ENCODE results near the gene SELENOI.
"Not testable (repeated sequence)": the region's sequence is repeated elsewhere in the genome, so short reads cannot be mapped to it uniquely, and the experiment has no call there.

Gene SELENOI

GRCh38 chr2:26345545-26346453 lies at the start of gene SELENOI:
Gene SELENOI (plus strand): TSS chr2:26346143. CDS start chr2:26346233, 90 bp downstream.
- DNase-seq (ENCODE audit: low spot score): peak; percentile 100

- DNase-seq (ENCODE audit: low spot score): no peak
Measured at GRCh38 chr2:26297061-26297460, 48.9 kb upstream of the SELENOI start.

DNA sequence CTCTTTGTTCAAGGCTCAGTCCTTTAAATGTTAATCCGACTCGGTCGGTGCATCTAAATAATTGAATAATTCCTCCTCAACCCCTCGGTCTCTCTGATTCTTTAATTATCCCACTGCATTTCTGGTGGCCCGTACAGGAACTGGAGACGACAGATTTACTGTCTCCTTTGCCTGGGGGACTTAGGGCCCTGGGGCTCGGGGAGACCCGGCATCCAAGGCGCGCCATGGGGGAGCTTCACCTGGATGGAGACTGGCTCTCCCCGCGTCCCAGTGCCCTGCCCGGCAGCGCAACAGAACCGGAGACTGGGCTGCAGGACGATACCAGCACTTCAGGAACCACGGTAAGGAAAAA lies 47.7 kb upstream of the SELENOI start:
- DNase-seq (ENCODE audit: low spot score): no peak

GRCh38 chr2:26298638-26299393 lies 47.1 kb upstream of the SELENOI start:
- peak; percentile 69 for DNase-seq (ENCODE audit: low spot score)

- DNase-seq (ENCODE audit: low spot score): peak; percentile 27
Measured at GRCh38 chr2:26299471-26300101, 46.4 kb upstream of the SELENOI start.

- DNase-seq (ENCODE audit: low spot score): peak; percentile 19
Measured at GRCh38 chr2:26300234-26300925, 45.6 kb upstream of the SELENOI start.

GRCh38 chr2:26302846-26303245 lies 43.1 kb upstream of the SELENOI start:
- DNase-seq (ENCODE audit: low spot score): no peak

DNA sequence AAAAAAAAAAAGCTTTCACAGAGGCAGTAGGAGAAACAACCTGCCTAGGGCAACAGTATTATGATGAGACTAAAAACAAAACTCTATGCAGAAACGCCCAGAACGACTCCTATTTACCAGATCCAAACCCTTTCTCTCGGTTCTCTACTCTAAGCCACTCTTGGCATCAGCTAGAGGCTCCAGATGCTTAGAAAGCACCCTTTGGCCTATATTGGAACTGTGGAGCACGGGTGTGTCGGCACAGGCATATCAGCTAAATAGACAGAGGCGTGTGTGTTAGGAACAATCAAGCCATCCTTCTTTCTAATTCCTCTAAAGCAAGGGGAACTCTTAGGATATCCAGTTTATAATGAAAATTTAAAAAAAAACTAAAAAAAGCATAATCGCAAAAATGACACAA lies 40.8 kb upstream of the SELENOI start:
- DNase-seq (ENCODE audit: low spot score): not testable (repeated sequence)

GRCh38 chr2:26305540-26305939 lies 40.4 kb upstream of the SELENOI start:
- no peak for DNase-seq (ENCODE audit: low spot score)

DNA sequence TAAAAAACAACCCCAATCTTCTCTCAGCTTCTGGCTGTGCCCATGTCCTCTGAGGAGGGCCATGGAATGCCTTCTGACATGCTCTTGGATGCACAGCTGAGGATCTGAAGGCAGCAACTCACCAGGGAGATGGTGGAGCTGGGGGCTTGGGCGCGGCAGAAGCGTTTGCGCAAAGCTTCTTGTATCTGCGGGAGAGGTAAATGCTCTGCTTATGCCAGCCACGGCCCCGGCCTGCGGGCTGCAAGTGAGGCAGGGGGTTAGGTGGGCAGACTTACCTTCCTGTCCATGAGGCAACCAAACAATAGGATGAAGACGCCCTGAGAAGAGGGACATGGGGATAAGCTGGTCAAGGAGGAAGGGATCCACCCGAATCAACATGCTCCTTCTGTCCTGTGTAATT lies 36.0 kb upstream of the SELENOI start:
- DNase-seq (ENCODE audit: low spot score): no peak

DNA sequence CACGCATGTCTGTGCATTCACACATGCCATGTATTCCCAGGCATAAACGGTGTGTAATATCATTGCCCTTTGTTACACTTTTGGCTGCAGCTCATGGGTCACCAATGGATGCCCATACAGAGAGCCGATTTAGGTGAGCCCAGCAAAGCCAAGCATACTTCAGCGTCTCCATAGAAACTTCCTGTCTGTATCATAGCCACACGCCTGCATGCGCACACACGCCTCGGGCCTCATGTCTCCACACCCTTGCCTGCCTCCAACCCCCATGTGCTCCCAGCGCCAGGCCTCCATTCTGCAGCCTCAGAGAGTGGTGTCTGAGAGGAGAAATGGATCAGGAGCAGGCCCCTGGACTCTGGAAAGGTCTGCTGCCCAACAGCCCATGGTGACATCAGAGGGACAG lies 33.5 kb upstream of the SELENOI start:
- no peak for DNase-seq (ENCODE audit: low spot score)

DNA sequence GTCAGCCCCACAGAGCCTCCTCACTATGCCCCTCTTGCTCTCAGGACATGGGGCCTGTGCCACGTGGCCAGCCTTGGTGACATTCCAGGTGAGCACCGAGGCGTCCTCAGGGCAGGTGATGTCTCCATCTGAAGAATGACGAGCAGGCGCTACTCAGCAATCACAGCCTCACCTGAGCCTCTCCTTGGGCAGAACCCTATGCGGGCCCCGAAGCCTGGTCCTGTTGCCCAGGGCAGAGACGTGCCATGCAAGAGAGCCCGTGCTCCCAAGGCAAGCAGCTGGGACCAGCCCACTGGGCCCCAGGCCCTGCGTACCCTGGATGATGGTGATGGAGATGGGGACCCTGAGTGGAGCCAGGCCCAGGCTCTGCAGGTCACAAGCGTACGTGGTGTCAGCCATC lies 32.5 kb upstream of the SELENOI start:
- DNase-seq (ENCODE audit: low spot score): no peak

DNA sequence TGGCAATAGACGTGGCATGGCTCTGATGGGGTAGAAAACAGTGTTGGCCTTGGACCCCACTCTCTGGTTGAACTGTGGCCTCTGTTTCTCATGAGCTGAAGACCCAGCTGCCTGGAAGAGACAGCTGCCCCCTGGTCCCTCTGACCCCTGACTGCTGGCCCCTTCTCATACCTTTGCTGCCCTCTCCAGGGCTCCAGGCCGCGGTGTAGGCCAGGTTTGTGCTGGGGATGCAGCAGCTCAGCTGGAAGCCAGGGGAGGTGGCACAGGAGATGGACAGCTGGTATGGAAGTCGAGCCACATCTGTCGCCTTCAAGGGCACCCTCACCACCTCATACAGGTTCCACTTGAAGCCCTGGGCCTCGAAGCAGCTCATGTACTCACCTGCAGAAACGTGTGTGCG lies 31.7 kb upstream of the SELENOI start:
- no peak for DNase-seq (ENCODE audit: low spot score)

- DNase-seq (ENCODE audit: low spot score): no peak
Measured at GRCh38 chr2:26316041-26316440, 29.9 kb upstream of the SELENOI start.

DNA sequence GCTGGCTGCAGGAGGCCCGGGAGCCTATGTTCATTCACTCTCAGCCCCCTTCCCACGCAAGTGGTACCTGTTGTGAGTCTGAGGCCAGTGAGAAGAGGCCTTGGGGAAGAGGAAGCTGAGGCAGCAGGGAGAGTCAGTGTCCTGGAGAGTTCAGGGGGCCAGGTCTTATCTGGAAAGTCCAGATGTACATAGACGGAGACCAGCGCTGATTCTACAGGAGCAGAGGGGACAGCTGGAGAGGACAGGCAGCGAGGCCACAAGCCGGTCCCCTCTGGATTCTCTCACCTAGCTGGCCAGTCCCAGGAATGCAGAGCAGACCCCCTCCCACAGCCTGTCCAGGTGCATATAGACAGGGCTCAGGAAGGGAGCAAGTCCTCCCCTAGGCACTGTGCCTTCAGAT lies 29.1 kb upstream of the SELENOI start:
- DNase-seq (ENCODE audit: low spot score): no peak

DNA sequence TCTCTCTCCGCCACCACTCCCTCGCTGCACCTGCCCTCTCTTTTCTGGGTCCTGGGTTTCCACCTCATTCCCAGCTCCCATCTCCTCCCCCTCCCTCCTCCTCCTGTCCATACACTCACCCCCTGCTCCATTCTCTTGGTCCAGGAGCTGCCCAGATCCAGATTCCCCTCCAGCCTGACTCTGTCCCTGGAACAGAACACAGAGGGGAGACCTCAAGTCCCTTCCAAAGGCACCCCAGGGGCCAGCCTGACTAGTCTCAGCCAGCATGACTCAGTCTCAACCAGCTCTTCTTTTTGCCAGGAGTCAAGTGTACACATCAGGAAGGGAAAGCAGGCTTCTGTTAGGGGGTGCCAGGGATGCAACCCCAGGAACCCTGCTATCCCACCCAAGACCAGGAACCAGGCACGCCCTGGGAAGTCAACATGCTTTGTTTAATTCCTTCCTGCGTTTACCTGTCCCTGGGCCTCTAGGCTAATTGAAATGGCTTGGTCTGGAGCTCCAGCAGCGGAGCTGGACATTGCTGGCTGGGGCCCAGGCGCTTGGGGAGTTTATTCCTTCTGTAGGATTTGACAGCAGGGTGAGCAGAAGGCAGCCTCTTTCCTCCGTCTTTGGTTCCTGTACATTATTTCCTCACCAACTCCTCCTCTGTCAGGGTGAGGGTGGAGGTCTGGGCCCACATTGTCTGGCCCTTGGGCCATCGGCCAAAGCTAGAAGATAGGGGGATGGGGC lies 28.4 kb upstream of the SELENOI start:
- peak; percentile 23 for DNase-seq (ENCODE audit: low spot score)

- DNase-seq (ENCODE audit: low spot score): no peak
Measured at GRCh38 chr2:26318950-26319349, 27.0 kb upstream of the SELENOI start.

DNA sequence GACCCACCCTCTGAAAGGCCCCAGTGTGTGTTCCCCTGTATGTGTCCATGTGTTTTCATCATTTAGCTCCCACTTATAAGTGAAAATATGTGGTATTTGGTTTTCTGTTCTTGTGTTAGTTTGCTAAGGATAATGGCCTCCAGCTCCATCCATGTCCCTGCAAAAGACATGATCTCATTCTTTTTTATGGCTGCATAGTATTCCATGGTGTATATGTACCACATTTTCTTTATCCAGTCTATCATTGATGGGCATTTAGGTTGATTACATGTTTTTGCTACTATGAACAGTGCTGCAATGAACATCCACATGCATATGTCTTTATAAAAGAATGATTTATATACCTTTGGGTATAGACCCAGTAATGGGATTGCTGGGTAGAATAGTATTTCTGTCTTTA lies 21.5 kb upstream of the SELENOI start:
- DNase-seq (ENCODE audit: low spot score): not testable (repeated sequence)

DNA sequence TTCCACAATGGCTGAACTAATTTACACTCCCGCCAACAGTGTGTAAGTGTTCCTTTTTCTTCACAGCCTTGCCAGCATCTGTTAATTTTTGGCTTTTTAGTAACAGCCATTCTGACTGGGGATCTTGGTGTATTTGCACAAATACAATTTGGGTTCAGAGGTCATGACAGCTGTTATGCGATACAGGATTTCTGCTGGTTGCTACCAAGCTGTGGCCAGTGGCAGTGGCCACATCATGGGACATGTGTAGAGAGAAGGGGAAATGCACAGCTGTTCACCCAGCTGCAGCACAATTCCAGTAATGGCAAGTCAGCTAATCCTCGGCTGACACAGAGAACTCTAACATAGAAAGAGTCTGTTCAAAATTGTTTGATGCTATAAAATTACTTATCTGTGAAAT lies 21.0 kb upstream of the SELENOI start:
- DNase-seq (ENCODE audit: low spot score): no peak

DNA sequence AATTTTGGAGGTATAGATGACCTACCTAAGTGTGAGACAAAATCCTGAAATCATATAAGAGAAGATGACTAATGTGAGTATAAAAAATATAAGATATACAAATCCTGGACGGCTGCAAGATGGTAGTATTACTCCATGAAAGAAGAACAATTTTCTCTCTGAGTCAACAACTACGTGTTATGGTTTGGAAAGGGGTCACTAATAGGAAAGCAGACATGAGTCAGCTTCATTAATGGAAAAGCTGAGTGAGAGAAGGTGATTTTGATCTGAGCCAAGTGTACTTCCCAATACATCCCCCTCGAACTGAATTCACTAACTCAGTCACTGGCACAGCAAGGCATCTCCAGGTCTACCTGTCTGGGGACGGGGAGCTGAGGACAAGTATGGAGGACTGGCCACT lies 20.1 kb upstream of the SELENOI start:
- no peak for DNase-seq (ENCODE audit: low spot score)

GRCh38 chr2:26326514-26326913 lies 19.4 kb upstream of the SELENOI start:
- DNase-seq (ENCODE audit: low spot score): no peak
